Adipocyte (in vitro differentiated cells): Measurements from ENCODE around the gene FNBP1L.

Experiments used
- DNase-seq: peaks from one replicate; pipeline ENCODE4 v3.0.0-alpha.2; 2015; ENCODE audit warnings: low read depth
- H3K27me3 ChIP-seq: replicated peaks from 2 replicates; pipeline ENCODE4 v1.7.0; 2013; ENCODE audit warnings: mild to moderate bottlenecking, low read length, moderate library complexity; ENCODE audit not compliant: control insufficient read depth, insufficient read depth
- H3K36me3 ChIP-seq: 2 replicates; pipeline ENCODE4 v1.7.0; 2013; ENCODE audit warnings: low read length, mild to moderate bottlenecking, moderate library complexity; ENCODE audit not compliant: control insufficient read depth, insufficient read depth, severe bottlenecking
- H3K4me1 ChIP-seq: 2 replicates; pipeline ENCODE4 v1.7.0; 2013; ENCODE audit warnings: mild to moderate bottlenecking, low read length, moderate library complexity; ENCODE audit not compliant: control insufficient read depth, insufficient read depth
- H3K4me3 ChIP-seq: 2 replicates; pipeline ENCODE4 v1.7.0; 2013; ENCODE audit warnings: mild to moderate bottlenecking, low read length, moderate library complexity
- H3K9ac ChIP-seq: 2 replicates; pipeline ENCODE4 v1.7.0; 2013; ENCODE audit warnings: mild to moderate bottlenecking, low read length, moderate library complexity
- H3K9me3 ChIP-seq: 2 replicates; pipeline ENCODE4 v1.7.0; 2013; ENCODE audit warnings: mild to moderate bottlenecking, low read length, moderate library complexity; ENCODE audit not compliant: control insufficient read depth

The FNBP1L gene

DNA sequence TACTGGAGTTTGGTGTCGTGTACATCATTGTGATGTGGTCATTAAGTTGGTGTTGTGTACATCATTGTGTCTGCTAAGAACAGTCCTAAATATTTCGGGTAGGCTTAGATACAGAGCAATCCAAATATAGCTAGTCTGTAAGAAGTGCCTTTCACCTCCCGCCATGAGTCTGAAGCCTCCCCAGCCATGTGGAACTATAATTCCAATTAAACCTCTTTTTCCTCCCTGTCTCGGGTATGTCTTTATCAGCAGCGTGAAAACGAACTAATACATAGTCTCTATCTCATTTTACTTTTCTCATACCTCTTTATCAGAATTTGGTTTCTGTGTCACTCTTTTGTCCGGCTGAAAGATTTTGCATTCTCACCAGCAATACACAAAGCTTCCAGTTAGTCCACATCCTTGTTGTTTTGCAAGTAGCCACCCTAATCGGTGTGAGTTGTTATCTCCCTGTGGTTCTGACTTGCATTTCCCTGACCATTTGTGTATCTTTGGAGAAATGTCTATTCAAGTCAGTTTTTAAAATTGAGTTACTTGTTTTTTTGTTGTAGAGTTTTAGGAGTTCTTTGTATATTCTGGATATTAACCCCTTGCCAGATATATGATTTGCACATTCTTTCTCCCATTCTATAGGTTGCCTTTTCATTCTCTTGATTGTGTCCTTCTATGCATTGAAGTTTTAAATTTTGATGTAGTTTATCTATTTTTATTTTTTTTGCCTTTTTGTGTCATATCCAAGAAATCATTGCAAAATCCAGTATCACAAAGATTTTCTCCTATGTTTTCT is 56.5 kb downstream of the FNBP1L start:
- Histone ChIP-seq H3K9me3 (no peaks in the 10 kb centered on the region), H3K9ac (no peak overlapping the region), H3K36me3 (no peaks in the 10 kb centered on the region), H3K4me3 (no peak overlapping the region), H3K27me3 (no peaks in the 10 kb centered on the region), H3K4me1 (no peaks in the 10 kb centered on the region)
- no peak for DNase-seq

DNA sequence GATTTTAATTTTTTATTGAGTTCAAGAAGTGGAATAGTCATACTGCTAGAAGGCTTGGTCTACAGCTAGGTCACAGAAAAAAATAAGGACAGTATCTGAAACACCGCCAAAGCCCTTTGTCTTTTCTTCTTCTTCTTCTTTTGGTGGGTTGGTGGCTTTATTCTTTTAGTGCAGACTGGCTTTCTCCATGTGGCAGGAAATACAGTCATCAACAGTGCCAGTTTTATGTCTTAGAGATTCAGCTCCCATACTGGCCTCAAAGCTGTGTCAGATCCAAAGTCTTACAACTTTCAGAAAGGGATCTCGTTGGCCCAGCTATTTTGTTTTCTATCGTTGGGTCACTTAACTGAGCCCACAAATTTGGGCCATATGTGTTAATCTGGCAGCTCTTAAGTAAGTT is 58.2 kb downstream of the FNBP1L start:
- H3K36me3 ChIP-seq = no peaks in the 10 kb centered on the region

DNA sequence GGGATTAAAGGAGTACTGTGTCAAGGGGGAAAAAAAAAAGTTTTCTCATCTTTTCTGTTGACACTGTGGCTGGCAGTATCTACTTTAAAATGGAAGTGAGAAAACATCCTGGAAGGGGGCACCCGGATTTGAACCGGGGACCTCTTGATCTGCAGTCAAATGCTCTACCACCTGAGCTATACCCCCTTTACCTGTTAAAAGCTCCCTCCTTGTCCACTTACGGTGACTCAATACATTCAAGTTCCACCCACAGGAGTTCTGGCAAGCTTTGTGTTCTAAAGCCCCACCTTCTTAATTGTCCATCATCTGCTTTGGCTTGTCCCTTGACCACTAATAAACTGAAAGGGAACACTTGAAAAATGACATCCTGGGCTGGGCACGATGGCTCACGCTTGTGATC is 68.2 kb downstream of the FNBP1L start:
- Histone ChIP-seq H3K9me3 (no peaks in the 10 kb centered on the region), H3K27me3 (no peaks in the 10 kb centered on the region), H3K4me3 (no peak overlapping the region), H3K4me1 (peaks cover 15% of the 10 kb centered on the region), H3K36me3 (no peaks in the 10 kb centered on the region), H3K9ac (no peak overlapping the region)
- no peak for DNase-seq

More for the DNA sequence above, 58.2 kb downstream of the FNBP1L start:
- Histone ChIP-seq H3K4me3 (no peak overlapping the region), H3K9me3 (no peaks in the 10 kb centered on the region), H3K9ac (no peak overlapping the region), H3K27me3 (no peaks in the 10 kb centered on the region), H3K4me1 (no peaks in the 10 kb centered on the region)
- no peak for DNase-seq

GRCh38 chr1:93518516-93518915 is 70.6 kb downstream of the FNBP1L start:
- H3K9me3 ChIP-seq = no peaks in the 10 kb centered on the region
- H3K36me3 ChIP-seq = no peaks in the 10 kb centered on the region
- H3K27me3 ChIP-seq = no peaks in the 10 kb centered on the region
- no peak overlapping the region for H3K4me3 ChIP-seq
- H3K4me1 ChIP-seq = peaks cover 15% of the 10 kb centered on the region
- no peak overlapping the region for H3K9ac ChIP-seq
- peak; percentile 41 for DNase-seq

DNA sequence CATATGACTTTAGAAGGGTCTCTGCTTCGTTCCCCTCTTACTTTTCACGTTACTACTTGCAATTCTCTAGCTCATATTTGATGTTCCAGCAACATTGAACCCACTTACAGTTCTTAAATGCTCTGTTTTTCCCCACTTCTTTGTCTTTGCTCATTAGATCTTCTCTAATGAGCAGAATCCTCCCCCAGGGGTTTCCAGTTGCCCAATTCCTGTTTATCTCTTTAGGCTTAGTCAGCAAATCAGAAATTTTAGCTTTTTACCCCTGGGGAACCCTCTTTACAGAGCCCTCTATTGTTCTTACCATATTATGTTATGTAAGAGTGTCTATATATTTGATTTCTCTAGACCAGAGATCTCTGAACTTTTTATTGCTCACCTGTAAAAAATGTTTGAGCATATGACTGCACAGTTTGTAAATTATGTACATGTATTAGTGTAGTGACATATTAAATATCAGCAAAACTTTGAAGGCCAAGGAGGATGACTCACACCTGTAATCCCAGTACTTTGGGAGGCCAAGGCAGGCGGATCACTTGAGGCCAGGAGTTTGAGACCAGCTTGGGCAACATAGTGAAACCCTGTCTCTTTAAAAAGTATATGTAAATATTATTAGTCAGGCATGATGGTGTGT is 71.4 kb downstream of the FNBP1L start:
- Histone ChIP-seq H3K9me3 (no peaks in the 10 kb centered on the region), H3K27me3 (no peaks in the 10 kb centered on the region), H3K36me3 (no peaks in the 10 kb centered on the region), H3K4me3 (no peak overlapping the region), H3K4me1 (peaks cover 15% of the 10 kb centered on the region), H3K9ac (no peak overlapping the region)
- DNase-seq = peak; percentile 15

GRCh38 chr1:93521618-93522017 is 73.7 kb downstream of the FNBP1L start:
- no peak overlapping the region for H3K9ac ChIP-seq
- no peaks in the 10 kb centered on the region for H3K36me3 ChIP-seq
- H3K27me3 ChIP-seq = no peaks in the 10 kb centered on the region
- no peaks in the 10 kb centered on the region for H3K9me3 ChIP-seq
- H3K4me1 ChIP-seq = peaks cover 19% of the 10 kb centered on the region
- no peak overlapping the region for H3K4me3 ChIP-seq
- DNase-seq = no peak

GRCh38 chr1:93522721-93523120 is 74.8 kb downstream of the FNBP1L start:
- H3K36me3 ChIP-seq = no peaks in the 10 kb centered on the region
- no peak overlapping the region for H3K9ac ChIP-seq
- no peaks in the 10 kb centered on the region for H3K27me3 ChIP-seq
- H3K4me3 ChIP-seq = no peak overlapping the region
- H3K4me1 ChIP-seq = peaks cover 19% of the 10 kb centered on the region
- H3K9me3 ChIP-seq = no peaks in the 10 kb centered on the region
- no peak for DNase-seq

DNA sequence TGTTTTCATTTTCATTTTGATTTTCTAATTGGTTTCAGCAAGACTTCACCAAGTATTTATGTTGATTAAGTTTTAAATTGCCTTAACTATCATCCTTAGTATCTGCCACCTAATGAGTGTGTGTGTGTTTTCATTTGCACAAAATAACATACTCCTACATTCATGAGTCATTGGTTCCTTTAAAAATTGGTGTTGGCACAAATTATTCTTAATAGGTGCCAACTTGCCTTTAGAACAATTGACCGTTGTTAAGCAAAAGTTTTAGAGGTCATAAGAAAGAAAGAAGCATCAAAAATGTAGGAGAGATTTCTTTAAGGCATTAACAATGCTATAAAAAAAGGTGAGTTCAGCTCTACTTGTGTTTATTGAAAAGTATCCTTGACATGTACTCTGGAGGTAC is 77.5 kb downstream of the FNBP1L start:
- Histone ChIP-seq H3K4me1 (peaks cover 5% of the 10 kb centered on the region), H3K27me3 (no peaks in the 10 kb centered on the region), H3K36me3 (no peaks in the 10 kb centered on the region), H3K9ac (no peak overlapping the region), H3K4me3 (no peak overlapping the region), H3K9me3 (no peaks in the 10 kb centered on the region)
- DNase-seq = no peak

GRCh38 chr1:93526431-93526830 is 78.5 kb downstream of the FNBP1L start:
- DNase-seq = no peak
- Histone ChIP-seq H3K36me3 (no peaks in the 10 kb centered on the region), H3K4me1 (peaks cover 5% of the 10 kb centered on the region), H3K27me3 (no peaks in the 10 kb centered on the region), H3K9ac (no peak overlapping the region), H3K4me3 (no peak overlapping the region), H3K9me3 (no peaks in the 10 kb centered on the region)

DNA sequence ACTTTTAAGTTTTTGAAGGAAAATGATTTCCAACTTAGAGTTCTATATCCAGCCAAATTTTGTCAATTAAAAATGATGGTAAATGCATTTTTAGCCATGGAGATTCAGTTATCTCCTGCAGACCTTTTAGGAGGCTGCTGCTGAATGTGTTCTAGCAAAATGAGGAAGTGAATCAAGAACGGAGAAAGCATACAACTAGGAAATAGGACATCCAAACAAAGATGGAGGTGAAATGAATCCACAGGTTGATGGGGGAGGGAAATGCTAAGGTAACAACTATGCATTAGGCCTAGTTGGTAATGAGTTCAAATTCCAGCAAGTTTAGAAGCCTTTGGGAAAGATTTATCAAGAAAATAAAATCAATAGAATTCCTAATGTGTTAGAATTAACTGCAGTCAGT is 80.5 kb downstream of the FNBP1L start:
- H3K27me3 ChIP-seq = no peaks in the 10 kb centered on the region
- no peak for DNase-seq
- H3K9me3 ChIP-seq = no peaks in the 10 kb centered on the region
- H3K36me3 ChIP-seq = no peaks in the 10 kb centered on the region
- H3K9ac ChIP-seq = no peak overlapping the region
- H3K4me1 ChIP-seq = peaks cover 5% of the 10 kb centered on the region
- no peak overlapping the region for H3K4me3 ChIP-seq

DNA sequence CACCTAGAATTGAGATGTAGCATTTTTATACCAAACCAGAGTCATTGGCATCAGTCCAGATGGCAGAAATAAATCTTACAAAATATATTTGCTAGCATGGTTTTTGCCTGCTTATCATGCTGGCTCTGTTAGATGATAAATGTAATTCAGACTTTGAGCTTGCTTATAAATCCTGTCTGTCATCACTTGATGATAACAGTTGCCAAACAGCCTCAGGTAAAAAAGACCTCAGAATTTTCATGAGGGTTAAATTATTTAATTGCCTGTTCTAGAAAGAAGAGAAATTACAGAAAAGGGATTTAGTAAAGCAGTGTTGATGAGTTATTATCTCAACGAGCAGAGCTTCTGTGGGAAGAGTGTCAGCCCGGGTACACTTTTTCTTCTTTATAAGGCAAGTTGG is 83.3 kb downstream of the FNBP1L start:
- no peak overlapping the region for H3K9ac ChIP-seq
- no peaks in the 10 kb centered on the region for H3K9me3 ChIP-seq
- peaks cover under 1% of the 10 kb centered on the region for H3K36me3 ChIP-seq
- no peak for DNase-seq
- H3K4me3 ChIP-seq = no peak overlapping the region
- no peaks in the 10 kb centered on the region for H3K4me1 ChIP-seq
- no peaks in the 10 kb centered on the region for H3K27me3 ChIP-seq
